Femur (tissue), 1 donor: Measurements from ENCODE around the gene C19orf25.
"Not testable (repeated sequence)": the region's sequence is repeated elsewhere in the genome, so short reads cannot be mapped to it uniquely, and the experiment has no call there.

Source experiments
- DNase-seq: peaks from one replicate; pipeline ENCODE4 v3.0.0-alpha.2; 2017

The C19orf25 gene

DNA sequence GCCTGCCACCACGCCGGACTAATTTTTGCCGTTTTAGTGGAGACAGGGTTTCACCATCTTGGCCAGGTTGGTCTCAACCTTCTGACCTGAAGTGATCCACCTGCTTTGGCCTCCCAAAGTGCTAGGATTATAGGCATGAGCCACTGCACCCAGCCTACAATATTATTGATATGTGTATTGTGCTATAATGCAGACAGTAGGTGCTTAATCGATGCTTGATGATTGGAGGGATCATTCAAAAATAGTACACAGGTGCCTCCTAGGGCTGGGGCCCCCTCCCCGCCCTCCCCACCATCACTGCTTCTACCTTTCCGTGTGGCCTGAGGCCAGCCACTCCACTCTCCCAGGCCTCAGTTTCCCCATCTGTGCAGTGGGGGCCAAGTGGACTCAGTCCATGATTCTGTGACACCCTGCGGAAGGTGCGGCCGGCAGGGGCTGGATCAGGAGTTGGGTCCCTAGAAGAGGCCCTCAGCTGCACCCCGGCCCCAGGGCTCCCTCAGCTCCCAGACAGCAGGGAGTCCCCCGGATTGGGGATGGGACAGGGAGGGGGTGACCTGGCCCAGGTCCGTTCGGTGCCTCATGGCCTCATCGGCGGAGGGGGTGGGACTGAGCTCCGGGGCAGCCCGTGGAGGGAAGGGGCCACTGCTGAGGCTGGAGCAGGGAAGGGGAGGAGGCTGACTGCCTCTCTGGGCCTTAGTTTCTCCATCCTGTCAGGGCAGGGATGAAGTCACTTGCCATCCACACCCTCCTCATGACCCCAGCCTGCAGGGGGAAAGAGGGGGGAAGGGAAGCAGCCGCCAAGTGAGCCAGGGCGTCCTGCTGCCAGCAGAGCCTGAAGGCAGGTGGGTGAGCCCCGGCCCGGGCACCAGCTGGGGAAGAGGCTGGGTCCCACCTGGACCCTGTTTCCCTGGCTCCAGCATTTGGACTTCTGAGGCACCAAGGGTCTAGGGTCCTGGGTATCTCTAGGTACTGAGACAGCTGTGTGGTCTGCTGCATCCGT is 32.6 kb upstream of the C19orf25 start:
- DNase-seq = no peak

DNA sequence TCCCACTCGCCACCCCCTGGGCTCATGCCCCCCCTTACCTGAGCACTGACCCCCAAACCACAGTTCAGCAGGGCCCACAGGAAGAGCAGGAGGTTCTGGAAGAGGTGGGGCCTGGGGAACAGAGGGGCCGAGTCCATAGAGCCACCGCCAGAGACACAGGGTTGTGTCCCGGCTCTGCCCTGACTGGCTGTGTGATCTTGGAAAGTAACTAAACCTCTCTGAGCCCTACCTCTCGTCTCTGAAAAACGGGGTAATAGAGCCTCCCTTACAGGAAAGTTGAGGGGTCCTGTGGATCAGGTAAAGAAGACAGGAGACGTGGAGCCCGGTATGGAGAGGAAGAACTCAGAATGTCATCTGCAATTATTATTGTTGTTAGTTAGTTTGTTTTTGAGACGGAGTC is 31.8 kb upstream of the C19orf25 start:
- DNase-seq = no peak

DNA sequence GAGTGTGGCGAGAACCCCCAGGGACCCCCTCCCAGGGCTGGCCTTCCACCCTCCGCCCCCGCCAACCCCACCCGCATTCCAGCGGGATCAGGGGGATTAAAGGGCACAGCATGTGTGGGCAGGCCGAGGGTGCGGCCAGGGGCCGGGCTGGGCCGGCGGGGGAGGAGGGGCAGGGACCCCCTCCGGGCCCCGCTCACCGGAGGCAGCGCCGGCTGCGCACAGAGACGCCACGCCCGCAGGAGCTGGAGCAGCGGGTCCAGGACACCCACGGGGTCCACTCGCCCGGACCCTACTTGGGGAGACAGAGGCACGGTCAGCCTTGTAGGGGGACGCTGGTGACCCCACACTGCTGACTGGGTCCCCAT is 31.4 kb upstream of the C19orf25 start:
- DNase-seq = no peak

DNA sequence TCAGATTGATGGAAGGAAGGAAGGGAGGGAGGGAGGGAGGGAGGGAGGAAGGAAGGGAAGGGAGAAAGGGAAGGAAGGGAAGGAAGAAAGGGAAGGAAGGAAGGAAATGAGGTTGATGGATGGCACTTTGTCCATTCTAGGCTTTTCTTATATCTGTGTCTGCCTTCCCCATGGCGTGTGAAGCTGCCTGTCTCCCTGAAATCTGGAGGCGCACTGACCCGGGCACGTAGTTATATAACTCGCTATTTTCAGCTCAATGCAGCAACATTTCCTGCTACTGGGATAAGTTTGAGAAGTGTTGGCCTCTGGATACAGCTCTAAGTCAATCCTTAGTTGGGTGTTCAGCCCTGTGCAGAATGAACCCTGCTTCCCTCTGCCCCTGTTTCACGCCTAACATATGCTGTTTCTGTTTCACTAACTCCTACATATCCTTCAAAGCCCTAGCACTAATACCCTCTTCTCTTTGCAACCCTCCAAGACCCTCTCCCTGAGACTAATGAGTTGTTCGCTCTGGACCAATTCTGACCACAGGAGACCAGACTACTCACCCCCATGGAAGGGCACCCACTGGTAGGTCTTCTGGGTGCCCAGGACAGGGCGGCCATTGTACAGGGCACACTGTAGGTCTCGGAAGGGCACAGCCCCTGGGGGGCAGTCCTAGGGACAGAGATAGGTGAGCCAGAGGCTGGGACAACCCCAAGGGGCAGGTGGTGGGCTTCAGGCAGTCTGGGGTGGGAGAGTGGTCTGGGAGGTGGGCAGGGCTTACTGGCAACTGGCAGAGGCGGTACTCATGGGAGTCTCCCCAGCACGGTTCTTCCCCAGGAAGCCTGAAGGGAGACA is 30.8 kb upstream of the C19orf25 start:
- DNase-seq = no peak

DNA sequence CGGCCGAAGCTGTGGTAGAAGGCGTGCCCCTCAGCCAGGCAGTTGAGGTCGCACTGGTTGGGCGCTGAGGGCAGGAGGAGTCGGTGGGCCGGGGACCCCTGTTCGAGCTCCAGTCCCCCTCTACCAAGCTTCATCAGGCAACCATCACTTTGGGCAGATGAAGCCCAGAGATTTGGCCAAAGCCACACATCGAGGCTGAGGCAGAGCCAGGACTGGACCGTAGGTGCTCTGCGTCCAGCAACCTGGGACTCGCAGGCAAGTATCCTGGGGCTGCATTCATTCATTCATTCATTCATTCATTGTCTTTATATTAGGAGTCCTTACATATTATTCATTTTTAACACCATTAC is 29.5 kb upstream of the C19orf25 start:
- no peak for DNase-seq

DNA sequence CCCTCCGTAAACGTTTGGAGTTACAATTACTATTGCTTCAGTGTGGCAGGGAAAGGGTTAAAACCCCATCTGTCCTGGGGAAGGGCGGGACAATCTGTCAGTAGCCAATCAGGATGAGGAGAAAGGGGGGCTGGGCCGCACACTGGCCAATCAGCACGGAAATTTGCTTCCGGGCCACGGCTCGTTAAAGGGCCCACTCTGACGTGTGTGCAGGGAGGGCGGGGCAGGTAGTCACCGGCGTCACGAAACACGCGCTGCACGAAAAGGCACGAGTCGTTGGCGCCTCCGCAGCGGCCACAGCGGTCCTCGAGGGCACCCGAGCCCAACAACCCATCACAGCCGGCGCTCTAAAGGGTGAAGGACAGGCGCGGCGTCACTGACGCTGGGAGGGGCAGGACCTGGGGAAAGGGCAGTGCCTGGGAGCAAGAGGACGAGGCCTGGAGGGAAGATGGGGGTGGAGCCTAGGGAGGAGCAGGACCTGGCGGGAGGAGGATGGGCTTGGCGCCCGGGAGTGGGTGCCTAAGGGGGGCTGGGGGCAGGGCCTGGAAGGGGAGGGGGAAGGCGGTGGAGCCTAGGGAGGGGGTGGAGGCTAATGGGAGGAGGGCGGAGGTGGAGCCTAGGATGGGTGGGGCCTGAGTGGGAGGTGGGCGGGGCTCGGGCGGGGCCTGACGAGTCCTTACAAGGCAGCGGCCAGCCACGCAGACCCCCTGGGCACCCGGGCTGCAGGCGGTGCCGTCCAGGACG is 28.9 kb upstream of the C19orf25 start:
- DNase-seq = peak; percentile 95

DNA sequence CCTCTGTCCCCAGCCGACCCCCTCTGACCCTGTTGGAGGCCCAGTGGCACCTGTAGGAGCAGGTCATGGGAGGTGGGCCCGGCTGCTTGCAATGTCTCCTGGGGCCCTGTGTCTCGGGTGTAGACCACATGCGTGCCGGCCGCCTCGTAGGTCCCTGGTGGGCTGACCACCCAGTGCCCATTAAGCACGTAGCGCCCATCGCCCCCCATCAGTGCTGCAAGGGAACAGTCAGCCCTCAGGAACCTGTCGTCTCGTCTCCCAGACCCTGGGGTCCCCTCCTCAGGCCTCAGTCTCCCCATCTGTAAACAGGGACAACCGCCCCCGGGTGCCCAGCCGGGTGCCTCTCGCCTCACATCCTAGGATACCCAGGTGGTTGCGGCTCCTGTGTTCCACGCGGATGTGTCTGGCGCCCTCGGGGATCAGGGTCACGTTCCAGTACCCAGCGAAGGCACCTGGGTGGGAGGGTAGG is 28.2 kb upstream of the C19orf25 start:
- no peak for DNase-seq

DNA sequence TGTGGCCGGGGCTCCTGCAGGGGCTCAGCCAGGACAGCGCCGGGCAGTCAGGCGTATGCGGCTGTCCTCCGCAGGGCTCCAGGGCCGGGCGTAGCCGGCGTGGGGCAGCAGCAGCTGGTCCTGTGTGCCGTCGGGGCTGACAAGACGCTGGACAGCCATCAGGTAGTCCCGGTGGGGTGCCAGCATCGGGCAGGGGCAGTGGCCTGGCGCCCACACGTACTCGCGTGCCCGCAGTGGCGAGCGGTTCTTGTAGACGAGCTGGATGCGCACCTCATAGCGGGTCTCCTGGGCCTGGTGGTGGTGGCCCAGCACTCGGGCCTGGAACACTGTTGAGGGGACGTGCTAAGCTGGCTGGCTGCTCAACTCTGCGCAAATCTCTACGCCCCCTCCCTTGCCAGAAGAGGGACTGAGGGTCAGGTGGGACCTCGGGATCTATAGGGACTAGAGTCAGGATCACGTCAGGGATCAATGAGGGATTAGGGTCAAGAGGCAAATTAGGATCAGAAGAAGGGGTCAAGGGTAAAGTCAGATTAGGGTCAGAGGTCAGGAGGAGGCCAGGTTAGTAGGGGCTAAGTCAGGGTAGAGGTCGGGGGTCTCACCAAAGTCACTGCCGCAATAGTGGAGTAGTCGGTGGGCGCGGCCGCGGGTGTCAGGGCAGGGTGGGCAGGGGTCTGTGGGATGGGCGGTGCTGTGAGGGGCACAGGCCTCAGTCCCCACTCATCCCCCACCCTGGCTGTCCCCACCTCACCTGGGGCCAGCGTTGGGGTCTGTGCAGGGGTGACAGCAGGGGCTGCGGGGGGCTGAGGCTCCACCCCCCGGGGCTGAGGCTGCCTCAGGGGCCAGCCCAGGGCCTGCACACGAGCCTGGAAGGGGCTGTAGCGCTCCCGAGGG is 27.2 kb upstream of the C19orf25 start:
- no peak for DNase-seq

DNA sequence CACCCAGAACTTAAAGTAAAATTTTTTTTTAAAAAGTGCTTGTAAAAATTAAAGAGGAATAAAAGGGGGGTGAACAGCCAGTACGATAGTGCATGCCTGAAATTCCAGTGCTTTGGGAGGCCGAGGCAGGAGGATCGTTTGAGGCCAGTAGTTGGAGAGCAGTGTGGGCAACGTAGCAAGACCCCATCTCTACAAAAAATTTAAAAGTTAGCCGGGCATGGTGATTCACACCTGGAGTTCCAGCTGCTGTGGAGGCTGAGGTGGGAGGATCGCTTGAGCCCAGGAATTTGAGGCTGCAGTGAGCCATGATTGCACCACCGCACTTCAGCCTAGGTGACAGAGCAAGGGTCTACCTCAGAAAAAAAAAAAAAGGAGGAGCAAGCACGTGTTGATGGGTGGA is 26.0 kb upstream of the C19orf25 start:
- DNase-seq = no peak

DNA sequence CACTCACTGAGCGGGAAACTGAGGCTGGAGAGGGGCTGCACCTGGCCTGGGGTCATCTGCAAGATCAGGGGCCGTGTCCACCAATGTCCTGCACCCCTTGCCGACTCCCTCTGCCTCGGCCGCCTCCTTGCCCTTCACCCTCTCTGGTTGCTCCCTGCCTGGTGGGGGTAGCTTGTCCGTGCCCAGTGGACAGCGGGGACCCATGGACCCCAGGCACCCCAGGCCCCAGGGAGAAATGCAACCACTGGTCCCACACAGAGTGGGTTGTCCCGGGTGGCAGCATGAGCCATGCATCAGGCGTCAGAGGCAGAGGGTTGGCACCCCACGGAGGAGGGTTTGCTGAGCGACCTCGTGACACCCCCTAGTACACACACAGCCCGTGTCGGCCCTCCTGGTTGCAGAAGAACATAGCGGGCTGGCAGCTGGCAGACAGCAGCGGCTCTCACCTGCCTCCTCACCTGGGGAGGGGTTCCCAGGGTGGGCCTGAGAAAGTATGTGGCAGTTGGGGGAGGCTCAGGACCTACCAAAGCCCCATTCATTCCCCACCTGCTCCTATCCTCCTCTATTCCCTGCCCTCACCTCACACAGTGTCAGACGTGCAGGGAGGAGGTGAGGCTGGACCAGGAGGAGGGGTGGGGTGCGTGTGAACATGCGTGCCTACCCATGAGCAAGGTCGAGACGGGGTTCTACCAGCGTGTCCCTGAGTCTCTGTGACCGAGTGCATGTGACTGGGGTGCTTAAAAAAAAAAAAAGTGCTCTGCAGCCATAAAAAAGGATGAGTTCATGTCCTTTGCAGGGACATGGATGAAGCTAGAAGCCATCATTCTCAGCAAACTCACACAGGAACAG is 25.1 kb upstream of the C19orf25 start:
- peak; percentile 15 for DNase-seq

DNA sequence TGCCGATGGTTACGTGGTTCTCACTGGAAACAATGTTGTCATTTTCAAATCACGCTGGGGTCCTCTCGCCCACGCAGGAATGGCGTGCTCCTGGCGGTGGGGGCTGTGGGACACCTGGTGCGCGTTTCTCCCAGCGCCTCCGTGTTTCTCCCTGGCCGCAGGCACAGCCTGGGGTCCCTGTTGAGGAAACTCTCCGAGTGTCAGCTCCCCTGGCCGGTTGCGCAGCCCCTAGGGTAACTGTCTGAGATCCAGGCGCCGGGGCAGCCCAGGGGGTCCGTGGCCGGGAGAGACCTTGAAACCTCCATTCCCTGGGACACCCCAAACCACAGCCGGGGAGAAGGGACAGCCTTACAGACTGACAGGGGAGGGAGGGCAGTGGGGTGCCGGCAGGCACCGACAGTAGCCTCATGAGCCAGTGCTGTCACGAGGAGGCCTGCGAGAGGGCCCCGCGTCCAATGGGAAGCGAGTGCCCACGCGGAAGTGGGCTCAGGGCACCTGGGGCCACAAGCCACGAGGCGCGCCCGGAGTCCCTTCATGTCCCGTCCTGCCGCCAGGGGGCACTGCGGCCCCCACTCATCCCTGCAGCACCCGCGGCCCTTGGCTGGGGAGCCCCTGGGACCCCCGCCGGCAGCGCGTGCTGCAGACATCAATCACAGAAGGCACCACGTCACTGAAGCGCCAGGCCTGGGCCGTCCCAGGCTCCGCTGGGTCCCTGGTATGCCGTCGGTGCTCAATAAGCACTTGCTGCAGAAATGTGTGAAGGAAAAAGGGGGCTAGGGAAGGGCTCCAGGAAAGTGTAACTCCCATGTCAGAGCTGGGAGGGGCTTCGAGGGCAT is 24.3 kb upstream of the C19orf25 start:
- peak; percentile 49 for DNase-seq

DNA sequence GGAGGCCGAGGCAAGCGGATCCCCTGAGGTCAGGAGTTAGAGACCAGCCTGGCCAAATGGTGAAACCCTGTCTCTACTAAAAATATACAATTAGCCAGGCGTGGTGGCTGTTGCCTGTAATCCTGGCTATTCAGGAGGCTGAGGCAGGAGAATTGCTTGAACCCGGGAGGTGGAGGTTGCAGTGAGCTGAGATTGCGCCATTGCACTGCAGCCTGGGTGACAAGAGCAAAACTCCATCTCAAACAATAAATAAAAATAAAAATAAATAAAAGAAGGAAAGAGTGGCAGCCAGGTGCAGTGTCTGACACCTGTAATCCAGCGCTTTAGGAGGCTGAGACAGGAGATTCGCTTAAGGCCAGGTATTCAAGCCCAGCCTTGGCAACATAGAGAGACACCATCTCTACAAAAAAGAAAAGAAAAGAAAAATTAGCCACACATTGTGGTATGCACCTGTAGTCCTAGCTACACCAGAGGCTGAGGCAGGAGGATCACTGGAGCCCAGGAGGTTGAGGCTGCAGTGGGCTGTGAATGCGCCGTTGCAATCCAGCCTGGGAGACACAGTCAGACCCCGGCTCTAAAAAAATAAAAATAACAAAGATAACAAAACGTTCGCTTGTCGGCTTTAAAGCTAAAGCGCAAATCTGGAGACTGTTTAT is 23.5 kb upstream of the C19orf25 start:
- no peak for DNase-seq

DNA sequence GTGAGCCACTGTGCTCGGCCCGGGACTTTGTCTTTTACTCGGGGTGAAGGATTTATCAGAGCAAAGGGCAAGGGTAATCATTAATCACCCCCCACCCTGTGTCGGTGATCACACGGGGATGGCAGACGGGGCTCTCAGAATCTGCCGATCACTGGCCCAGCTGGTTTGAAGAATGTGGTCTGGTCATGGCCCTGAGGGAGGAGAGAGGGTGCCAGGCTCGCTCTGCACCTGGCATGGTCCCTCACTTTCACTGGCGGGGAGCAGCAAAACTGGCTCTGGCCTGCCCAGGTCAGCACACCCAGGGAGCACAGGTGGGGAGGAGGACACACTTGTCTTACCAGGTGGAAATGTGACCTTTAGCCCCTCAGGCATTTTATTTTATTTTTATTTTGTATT is 22.2 kb upstream of the C19orf25 start:
- DNase-seq = no peak

DNA sequence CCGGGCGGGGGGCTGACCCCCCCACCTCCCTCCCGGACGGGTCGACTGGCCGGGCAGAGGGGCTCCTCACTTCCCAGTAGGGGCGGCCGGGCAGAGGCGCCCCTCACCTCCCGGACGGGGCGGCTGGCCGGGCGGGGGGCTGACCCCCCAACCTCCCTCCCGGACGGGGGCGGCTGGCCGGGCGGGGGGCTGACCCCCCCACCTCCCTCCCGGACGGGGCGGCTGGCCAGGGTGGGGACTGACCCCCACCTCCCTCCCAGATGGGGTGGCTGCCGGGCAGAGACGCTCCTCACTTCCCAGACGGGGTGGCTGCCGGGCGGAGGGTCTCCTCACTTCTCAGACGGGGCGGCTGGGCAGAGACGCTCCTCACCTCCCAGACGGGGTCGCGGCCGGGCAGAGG is 20.2 kb upstream of the C19orf25 start:
- DNase-seq = not testable (repeated sequence)

DNA sequence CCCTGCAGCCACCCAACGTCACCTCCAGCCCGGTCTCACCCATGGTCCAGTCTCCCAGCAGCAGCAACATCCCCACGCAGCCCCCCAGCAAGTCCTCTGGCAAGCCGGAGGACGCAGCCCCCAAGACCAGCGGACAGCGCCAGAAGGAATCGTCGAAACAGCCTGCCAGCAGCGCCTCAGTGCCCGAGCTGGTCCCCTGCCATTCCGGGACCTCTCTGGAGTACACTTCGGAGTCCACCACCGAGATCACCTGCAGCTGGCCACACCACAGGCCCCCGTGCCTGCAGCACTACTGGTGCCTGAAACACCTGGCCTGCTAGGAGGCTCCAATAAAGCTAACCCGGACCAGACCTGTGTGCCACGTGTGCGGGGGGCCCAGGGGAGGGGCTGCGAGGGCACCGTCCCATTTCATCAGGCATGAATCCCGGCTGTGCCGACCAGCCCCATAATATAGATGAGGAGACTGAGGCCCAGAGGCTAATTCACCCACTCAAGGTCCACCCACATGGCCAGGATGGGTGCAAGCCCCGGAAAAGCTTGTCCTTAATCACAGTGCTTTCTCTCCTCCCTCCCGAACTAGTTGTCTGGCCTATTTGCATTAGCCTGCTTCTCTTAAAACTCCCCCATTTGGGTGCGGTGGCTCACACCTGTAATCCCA is 18.7 kb upstream of the C19orf25 start:
- no peak for DNase-seq

DNA sequence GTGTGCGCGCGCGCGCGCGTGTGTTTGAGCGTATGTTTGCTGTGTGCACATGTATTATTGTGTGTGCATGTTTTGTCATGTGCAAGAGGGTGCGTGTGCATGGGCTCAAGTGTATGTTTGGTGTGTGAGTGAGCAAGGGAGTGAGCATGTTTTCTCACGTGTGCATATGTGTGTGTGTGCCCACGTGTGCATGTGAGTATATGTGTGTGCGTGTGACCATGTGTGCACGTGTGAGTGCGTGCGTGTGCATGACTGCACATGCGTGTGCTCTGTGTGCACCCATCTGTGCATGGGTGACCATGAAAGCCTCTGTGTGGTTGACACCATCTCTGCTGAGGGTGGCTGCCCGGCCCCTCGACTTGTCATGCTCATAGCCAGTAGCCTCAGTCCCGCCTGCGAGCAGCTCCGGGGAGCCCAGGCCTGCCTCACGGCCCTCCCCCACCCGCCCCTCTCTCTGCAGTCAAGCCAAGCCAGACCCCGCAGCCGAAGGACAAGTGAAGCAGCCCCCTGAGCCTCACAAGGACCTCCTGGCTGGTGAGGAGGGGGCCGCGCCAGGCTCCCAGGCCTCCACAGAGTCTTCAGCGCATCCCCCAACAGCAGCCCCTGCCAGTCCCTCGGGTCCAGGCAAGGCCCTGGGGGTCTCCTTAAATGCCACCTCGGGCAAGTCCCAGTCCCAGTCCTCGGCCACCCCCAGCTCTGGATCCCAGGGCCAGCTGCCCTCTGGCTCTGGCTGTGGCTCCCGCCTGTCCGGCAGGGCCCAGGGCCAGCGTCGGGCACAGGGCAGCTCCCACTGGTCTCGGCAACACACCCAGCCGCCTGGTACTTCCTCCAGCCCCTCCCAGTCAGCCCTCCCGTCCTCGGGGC is 17.9 kb upstream of the C19orf25 start:
- DNase-seq = no peak

DNA sequence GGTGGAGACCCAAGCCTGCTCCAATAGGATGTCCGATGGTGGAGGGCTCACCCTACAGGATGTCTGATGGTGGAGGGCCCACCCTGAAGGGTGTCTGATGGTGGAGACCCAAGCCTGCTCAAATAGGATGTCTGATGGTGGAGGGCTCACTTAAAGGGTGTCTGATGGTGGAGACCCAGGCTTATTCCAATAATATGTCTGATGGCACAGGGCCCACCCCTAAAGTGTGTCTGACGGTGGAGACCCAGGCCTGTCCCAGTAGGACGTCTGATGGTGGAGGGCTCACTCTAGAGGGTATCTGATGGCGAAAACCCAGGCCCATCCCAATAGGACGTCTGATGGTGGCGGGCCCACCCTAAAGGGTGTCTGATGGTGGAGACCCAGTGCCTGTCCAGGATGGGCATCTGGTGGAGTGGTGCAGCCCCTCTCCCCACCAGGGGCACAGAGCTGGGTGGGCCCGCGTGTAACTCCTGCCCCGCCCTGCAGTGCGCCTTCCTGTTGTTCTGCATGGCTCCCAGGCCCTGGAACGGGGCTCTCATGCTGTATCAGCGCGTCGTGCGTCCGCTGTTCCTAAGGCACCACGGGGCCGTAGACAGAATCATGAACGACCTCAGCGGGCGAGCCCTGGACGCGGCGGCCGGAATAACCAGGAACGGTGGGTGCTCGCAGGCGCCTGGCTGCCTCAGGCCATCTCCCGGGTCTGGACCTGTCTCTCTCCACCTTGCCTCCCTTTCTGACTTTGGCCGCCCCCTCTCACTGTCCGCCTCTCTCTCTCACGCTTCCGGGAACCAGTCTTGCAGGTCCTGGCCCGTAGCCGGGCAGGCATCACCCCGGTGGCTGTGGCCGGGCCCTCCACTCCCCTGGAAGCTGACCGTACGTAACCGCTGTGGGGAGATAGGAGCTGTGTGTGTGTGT is 17.0 kb upstream of the C19orf25 start:
- DNase-seq = no peak
